T-helper 2 cell treated with Interferon-gamma antibody and Interleukin-4, amounts not matched to agents 5 μg/mL and 100 μg/mL, for 36 hours (primary cell): Measurements from ENCODE around the gene GNAQ.
"Not testable (repeated sequence)": the region's sequence is repeated elsewhere in the genome, so short reads cannot be mapped to it uniquely, and the experiment has no call there.

Source experiments
- DNase-seq: peaks from one replicate; pipeline ENCODE4 v3.0.0; 2021; ENCODE audit warnings: low spot score
- H3K27ac Mint-ChIP-seq: one replicate; pipeline ENCODE4 v1.8.0; 2021; ENCODE audit warnings: mild to moderate bottlenecking, mixed read lengths
- H3K27me3 Mint-ChIP-seq: one replicate; pipeline ENCODE4 v1.8.0; 2021; ENCODE audit warnings: low read depth, mixed read lengths
- H3K36me3 Mint-ChIP-seq: one replicate; pipeline ENCODE4 v1.8.0; 2021; ENCODE audit warnings: low read depth, mixed read lengths
- H3K4me1 Mint-ChIP-seq: one replicate; pipeline ENCODE4 v1.8.0; 2021; ENCODE audit warnings: low read depth, mixed read lengths
- H3K4me3 Mint-ChIP-seq: one replicate; pipeline ENCODE4 v1.8.0; 2022; ENCODE audit warnings: mild to moderate bottlenecking, moderate library complexity, mixed read lengths
- H3K9me3 Mint-ChIP-seq: one replicate; pipeline ENCODE4 v1.8.0; 2021; ENCODE audit warnings: mixed read lengths

GNAQ gene

DNA sequence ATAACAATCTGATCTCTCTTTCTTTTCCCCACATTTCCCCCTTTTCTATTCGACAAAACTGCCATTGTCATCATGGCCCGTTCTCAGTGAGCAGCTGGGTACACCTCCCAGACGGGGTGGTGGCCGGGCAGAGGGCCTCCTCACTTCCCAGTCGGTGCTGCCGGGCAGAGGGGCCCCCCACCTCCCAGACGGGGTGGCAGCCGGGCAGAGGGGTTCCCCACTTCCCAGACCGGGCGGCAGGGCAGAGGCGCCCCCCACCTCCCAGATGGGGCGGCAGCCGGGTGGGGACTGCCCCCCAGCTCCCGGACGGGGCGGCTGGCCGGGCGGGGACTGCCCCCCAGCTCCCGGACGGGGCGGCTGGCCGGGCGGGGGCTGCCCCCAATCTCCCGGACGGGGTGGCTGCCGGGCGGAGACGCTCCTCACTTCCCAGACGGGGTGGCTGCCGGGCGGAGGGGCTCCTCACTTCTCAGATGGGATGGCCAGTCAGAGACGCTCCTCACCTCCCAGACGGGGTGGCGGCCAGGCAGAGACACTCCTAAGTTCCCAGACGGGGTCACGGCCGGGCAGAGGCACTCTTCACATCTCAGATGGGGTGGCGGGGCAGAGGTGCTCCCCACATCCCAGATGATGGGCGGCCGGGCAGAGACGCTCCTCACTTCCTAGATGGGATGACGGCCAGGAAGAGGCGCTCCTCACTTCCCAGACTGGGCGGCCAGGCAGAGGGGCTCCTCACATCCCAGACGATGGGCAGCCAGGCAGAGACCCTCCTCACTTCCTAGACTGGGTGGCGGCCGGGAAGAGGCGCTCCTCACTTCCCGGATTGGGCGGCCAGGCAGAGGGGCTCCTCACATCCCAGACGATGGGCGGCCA lies 328.9 kb downstream of the GNAQ start:
- H3K4me1 Mint-ChIP-seq, H3K36me3 Mint-ChIP-seq, DNase-seq, H3K27me3 Mint-ChIP-seq, H3K27ac Mint-ChIP-seq, H3K4me3 Mint-ChIP-seq, H3K9me3 Mint-ChIP-seq: not testable (repeated sequence)

DNA sequence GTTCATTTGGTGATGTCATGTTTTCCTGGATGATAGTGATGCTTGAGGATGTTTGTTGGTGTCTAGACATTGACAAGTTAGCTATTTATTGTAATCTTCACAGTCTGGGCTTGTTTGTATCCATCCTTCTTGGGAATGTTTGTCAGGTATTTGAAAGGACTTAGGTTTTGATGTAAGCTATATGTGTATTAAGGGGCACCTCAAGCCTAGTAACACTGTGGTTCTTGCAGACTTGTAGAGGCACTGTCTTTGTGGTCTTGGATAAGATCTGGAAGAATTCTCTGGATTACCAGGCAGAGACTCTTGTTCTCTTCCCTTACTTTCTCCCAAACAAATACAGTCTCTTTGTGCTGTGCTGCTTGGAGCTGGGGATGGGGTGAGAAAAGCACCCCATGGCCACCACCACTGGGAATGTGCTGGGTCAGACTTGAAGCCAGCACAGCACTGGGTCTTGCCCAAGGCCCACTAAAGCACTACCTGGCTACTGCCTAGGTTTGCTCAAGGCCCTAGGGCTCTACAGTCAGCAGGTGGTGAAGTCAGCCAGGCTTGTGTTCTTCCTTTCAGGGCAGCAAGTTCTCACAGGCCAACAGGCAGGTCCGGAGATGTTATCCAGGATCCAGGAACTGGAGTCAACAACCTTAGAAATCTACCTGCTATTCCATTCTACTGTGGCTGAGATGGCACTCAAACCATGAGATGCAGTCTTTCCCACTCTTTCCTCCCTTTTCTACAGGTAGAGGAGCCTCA lies 334.2 kb downstream of the GNAQ start:
- no peak overlapping the region for H3K4me3 Mint-ChIP-seq
- H3K27ac Mint-ChIP-seq, result no peak overlapping the region
- H3K27me3 Mint-ChIP-seq, result peaks cover 6% of the 10 kb centered on the region
- H3K36me3 Mint-ChIP-seq, result no peaks in the 10 kb centered on the region
- no peaks in the 10 kb centered on the region for H3K9me3 Mint-ChIP-seq
- DNase-seq, result no peak
- H3K4me1 Mint-ChIP-seq, result no peaks in the 10 kb centered on the region

DNA sequence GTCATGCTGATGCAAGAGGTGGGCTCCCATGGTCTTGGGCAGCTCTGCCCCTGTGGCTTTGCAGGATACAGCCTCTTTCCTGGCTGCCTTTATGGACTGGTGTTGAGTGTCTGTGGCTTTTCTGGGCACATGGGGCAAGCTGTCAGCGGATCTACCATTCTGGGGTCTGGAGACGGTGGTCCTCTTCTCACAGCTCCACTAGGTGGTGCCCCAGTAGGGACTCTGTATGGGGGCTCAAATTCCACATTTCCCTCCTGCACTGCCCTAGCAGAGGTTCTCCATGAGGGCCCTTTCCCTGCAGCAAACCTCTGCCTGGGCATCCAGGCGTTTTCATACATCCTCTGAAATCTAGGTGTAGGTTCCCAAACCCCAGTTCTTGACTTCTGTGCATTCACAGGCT lies 340.9 kb downstream of the GNAQ start:
- H3K27me3 Mint-ChIP-seq, H3K36me3 Mint-ChIP-seq, H3K4me3 Mint-ChIP-seq, DNase-seq, H3K9me3 Mint-ChIP-seq, H3K27ac Mint-ChIP-seq, H3K4me1 Mint-ChIP-seq: not testable (repeated sequence)

DNA sequence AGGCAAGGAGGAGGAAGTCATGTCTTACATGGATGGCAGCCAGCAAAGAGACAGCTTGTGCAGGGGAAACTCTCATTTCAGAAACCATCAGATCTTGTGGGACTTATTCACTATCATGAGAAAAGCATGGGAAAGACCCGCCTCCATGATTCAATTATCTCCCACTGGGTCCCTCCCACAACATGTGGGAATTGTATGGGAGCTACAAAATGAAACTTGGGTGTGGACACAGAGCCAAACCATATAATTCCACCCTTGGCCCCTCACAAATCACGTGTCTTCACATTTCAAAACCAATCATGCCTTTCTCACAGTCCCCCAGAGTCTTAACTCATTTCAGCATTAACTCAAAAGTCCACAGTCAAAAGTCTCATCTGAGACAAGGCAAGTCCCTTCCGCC lies 341.5 kb downstream of the GNAQ start:
- H3K36me3 Mint-ChIP-seq, H3K9me3 Mint-ChIP-seq, H3K4me1 Mint-ChIP-seq, DNase-seq, H3K27me3 Mint-ChIP-seq, H3K27ac Mint-ChIP-seq, H3K4me3 Mint-ChIP-seq: not testable (repeated sequence)

- H3K4me3 Mint-ChIP-seq, result not testable (repeated sequence)
Measured at GRCh38 chr9:77687737-77688136, 343.9 kb downstream of the GNAQ start.

DNA sequence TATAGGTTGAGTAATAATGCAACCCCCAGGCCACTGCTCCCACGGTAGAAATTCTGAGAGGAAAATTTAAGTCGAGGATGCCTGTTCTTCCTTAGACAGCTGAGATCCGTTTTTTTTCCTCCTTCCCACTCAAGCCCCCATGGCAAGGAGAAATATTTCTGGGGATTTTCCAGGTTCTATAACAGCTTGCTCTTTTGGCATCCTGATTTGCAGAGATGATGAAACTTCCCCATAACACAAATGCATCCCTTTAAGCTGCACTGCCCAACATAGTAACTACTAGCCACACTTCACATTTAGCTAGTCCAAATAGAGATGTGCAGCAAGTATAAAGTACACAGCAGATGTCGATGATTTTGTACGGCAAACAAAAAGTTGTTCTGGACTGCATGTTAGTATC lies 351.0 kb downstream of the GNAQ start:
- Mint-ChIP-seq H3K27ac (no peak overlapping the region), H3K9me3 (peaks cover 9% of the 10 kb centered on the region), H3K27me3 (no peaks in the 10 kb centered on the region), H3K36me3 (no peaks in the 10 kb centered on the region), H3K4me3 (no peak overlapping the region), H3K4me1 (no peaks in the 10 kb centered on the region)
- no peak for DNase-seq

More at GRCh38 chr9:77687737-77688136, 343.9 kb downstream of the GNAQ start:
- DNase-seq, H3K36me3 Mint-ChIP-seq, H3K27me3 Mint-ChIP-seq, H3K4me1 Mint-ChIP-seq, H3K27ac Mint-ChIP-seq, H3K9me3 Mint-ChIP-seq: not testable (repeated sequence)

- no peak for DNase-seq
- H3K9me3 Mint-ChIP-seq, result peaks cover 9% of the 10 kb centered on the region
- H3K4me1 Mint-ChIP-seq, result no peaks in the 10 kb centered on the region
- no peaks in the 10 kb centered on the region for H3K27me3 Mint-ChIP-seq
- no peak overlapping the region for H3K27ac Mint-ChIP-seq
- H3K36me3 Mint-ChIP-seq, result no peaks in the 10 kb centered on the region
- no peak overlapping the region for H3K4me3 Mint-ChIP-seq
Measured at GRCh38 chr9:77679661-77680368, 351.8 kb downstream of the GNAQ start.

- Mint-ChIP-seq H3K4me3 (no peak overlapping the region), H3K4me1 (no peaks in the 10 kb centered on the region), H3K27ac (no peak overlapping the region), H3K36me3 (no peaks in the 10 kb centered on the region), H3K27me3 (no peaks in the 10 kb centered on the region), H3K9me3 (peaks cover 4% of the 10 kb centered on the region)
- no peak for DNase-seq
Measured at GRCh38 chr9:77679088-77679487, 352.5 kb downstream of the GNAQ start.

GRCh38 chr9:77677957-77678535 lies 353.6 kb downstream of the GNAQ start:
- no peak for DNase-seq
- Mint-ChIP-seq H3K4me1 (no peaks in the 10 kb centered on the region), H3K36me3 (no peaks in the 10 kb centered on the region), H3K4me3 (no peak overlapping the region), H3K9me3 (no peaks in the 10 kb centered on the region), H3K27ac (no peak overlapping the region), H3K27me3 (no peaks in the 10 kb centered on the region)

DNA sequence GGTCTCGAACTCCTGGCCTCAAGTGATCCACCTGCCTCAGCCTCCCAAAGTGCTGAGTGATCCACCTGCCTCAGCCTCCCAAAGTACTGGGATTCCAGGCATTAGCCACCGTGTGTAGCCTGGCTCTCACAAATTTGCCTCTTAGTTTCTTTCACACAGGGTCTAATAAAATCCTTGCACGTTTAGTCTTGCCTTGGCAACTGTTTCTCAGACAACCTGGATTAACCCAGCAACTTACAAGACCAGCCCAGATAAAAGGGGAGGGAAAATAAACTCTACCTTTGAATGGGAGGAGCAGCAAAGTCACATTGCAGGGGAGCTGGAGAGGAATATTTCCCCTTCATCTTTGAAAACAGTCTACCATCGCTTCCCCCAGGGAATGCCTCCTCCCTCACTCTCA lies 354.2 kb downstream of the GNAQ start:
- no peaks in the 10 kb centered on the region for H3K27me3 Mint-ChIP-seq
- no peaks in the 10 kb centered on the region for H3K36me3 Mint-ChIP-seq
- no peak overlapping the region for H3K4me3 Mint-ChIP-seq
- H3K27ac Mint-ChIP-seq, result no peak overlapping the region
- no peak for DNase-seq
- H3K4me1 Mint-ChIP-seq, result no peaks in the 10 kb centered on the region
- H3K9me3 Mint-ChIP-seq, result no peaks in the 10 kb centered on the region

- H3K4me3 Mint-ChIP-seq, result no peak overlapping the region
- no peaks in the 10 kb centered on the region for H3K4me1 Mint-ChIP-seq
- DNase-seq, result no peak
- no peaks in the 10 kb centered on the region for H3K36me3 Mint-ChIP-seq
- no peak overlapping the region for H3K27ac Mint-ChIP-seq
- no peaks in the 10 kb centered on the region for H3K9me3 Mint-ChIP-seq
- H3K27me3 Mint-ChIP-seq, result no peaks in the 10 kb centered on the region
Measured at GRCh38 chr9:77673941-77674791, 357.4 kb downstream of the GNAQ start.

DNA sequence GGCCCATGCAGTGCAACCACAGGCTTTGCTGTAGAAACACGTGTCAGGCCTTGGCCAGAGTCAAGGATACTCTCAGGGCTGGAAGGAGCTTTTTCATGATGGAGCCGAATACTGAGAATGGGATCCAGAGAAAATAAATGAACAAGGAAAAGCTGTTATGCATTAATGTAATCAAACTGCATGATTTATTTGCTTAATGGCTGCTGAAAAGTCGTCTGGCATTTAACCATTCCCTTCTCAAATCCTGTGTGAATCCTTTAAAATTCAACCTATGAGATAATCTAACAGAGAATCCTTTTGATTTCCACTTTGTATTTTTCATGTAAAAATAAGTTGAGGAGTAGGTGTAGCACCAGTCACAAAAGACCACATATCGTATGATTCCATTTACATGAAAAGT lies 359.4 kb downstream of the GNAQ start:
- H3K9me3 Mint-ChIP-seq, result no peaks in the 10 kb centered on the region
- DNase-seq, result no peak
- H3K27ac Mint-ChIP-seq, result no peak overlapping the region
- no peak overlapping the region for H3K4me3 Mint-ChIP-seq
- H3K36me3 Mint-ChIP-seq, result no peaks in the 10 kb centered on the region
- no peaks in the 10 kb centered on the region for H3K4me1 Mint-ChIP-seq
- H3K27me3 Mint-ChIP-seq, result no peaks in the 10 kb centered on the region

DNA sequence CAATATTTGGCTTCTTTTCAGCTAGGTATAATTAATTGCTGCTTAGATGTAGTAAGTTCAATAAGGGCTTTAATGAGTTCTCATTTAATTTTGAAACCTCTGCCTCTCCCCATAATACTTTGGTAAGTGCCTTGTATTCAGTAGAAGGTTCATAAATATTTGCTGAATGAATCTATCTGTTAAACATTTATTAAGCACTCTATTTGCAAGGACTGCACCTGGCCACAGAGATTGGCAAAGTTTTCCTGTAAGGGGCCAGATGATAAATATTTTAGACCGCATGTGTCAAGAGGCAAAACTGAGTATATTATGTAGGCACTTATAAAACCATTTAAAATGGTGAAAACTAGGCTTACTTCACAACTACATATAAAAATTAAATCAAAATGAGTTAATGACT lies 364.5 kb downstream of the GNAQ start:
- H3K27me3 Mint-ChIP-seq, result peaks cover 3% of the 10 kb centered on the region
- H3K36me3 Mint-ChIP-seq, result no peaks in the 10 kb centered on the region
- DNase-seq, result no peak

More for the DNA sequence above, 364.5 kb downstream of the GNAQ start:
- no peak overlapping the region for H3K4me3 Mint-ChIP-seq
- H3K9me3 Mint-ChIP-seq, result no peaks in the 10 kb centered on the region
- no peak overlapping the region for H3K27ac Mint-ChIP-seq
- no peaks in the 10 kb centered on the region for H3K4me1 Mint-ChIP-seq
